ENCODE results near the gene GAB2.

DNA sequence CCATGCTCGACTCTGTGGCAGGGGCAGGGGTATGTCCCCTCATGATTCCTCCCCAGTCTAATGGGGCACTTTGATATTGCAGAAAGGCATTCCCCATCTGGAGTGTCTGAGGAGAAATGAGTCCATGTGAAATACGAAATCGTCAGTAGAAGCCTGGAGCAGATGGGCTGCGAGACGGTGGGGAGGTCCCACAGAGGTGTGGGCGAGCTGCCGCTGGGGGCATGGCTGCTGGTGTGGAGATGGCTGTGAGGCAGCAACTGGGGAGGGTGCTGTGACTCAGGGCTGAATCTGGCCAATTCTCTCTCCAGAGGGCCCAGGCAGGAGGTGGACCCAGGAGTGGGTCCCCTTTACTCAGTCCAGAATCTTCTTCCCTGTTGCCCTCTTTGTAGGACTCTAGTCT is 240.4 kb downstream of the GAB2 start:
- TF ChIP-seq CTCF (IDR thresholded peaks at IDR 0.05) (no peak), POLR2A (IDR thresholded peaks at IDR 0.05) (no peak)

Data from tibial nerve (tissue), 3 donors.